Measurements from ENCODE around the gene STPG2. TPM values are rescaled to one million over a fixed set of nuclear protein-coding genes. Genes with fewer than 3 reads are reported as not detected.

The STPG2 gene
- under 1 TPM in 7 of 8 experiments, not detected in 1; 0.05 to 0.93 (median 0.35) TPM for total RNA-seq

DNA sequence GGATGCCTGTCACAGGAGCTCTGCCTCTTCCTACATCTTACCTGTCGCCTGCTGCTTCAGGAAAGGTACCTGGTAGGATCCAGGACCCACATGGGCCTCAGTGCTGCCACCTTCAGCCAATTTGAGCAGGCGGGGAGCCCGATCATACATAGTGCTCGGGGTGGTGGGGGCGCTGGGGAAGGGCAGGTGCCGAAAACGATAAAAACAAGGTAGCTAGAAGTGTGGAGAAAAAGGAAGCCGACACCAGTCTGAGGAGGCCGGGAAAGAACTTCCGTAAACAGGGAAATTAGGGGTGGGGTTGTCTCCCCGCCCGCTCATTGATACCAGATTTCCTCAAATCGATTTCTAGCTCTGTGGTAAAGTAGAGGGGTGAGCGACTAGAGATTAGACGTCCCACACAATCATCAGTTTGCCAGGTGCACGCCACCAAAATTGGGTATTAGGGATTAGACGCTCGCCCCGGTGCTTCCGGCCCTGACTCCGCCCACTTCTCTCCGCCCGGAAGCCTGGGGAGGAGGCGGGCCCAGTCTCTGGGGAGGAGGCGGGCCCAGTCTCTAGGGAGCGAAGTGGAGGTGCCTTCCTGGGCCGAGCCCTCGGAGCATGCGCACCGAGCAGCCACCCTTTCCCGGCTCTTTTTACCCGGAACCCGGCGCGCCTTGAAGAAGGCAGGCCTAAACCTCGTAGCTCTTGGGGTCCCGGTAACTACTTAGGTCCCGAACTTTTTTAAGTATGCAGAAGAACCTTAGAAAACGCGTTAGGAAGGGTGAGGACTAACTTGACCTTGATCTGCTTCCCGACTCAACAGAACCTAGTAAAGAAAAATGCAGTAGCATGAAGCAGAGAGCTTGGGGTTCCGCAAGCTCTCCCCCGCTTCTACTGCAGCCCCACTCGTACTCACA is at the start of gene STPG2:
STPG2 (minus strand) TSS at position 476 of the 899 bp plus-strand sequence.
- H3K4me3 ChIP-seq: peak within 1 kb of the TSS; percentile 42 to 82 (median 56)
- H3K4me1 ChIP-seq (replicated peaks in 1 of 2): peaks cover 0 to 5% of the 10 kb centered on the region in 2 donors
- in situ Hi-C loops (cut with MboI; ENCODE audit: low pct_unique_long_range_greater_than_20kb in 2 of 9, low sequenced_read_pairs in 9 of 9, unreplicated experiment in 9 of 9): no loop called here
- H3K27ac ChIP-seq: peak within 1 kb of the TSS; percentile 21 to 58
- WGBS, 10 experiments: 0 to 83% (median 29%) methylated on average over 2 to 20 of the region's 44 CpGs
- peak; percentile 98 to 100 (median 99) for ATAC-seq (replicated peaks in 6 of 8)

GRCh38 chr4:98185279-98185678 is 42.0 kb upstream of the STPG2 start:
- ATAC-seq (replicated peaks in 6 of 8): no peak
- Histone ChIP-seq H3K4me3 (no peak overlapping the region), H3K4me1 (replicated peaks in 1 of 2) (no peaks in the 10 kb centered on the region), H3K27ac (no peak overlapping the region)
- in situ Hi-C loops (cut with MboI; ENCODE audit: low pct_unique_long_range_greater_than_20kb in 2 of 9, low sequenced_read_pairs in 9 of 9, unreplicated experiment in 9 of 9): no loop called here

- Histone ChIP-seq H3K4me3 (no peak overlapping the region), H3K27ac (no peak overlapping the region), H3K4me1 (replicated peaks in 1 of 2) (no peaks in the 10 kb centered on the region)
- in situ Hi-C loops (cut with MboI; ENCODE audit: low pct_unique_long_range_greater_than_20kb in 2 of 9, low sequenced_read_pairs in 9 of 9, unreplicated experiment in 9 of 9): no loop called here
- ATAC-seq (replicated peaks in 6 of 8): peak in 3 of 8 experiments; percentile 96 to 100 (median 99)
- 0 to 100% (median 50%) methylated on average over 1 to 3 of the region's 3 CpGs; no CpG with 5 or more reads in 2 of the 10 experiments for WGBS, 10 experiments
Observed at GRCh38 chr4:98181809-98182208, 38.5 kb upstream of the STPG2 start.

DNA sequence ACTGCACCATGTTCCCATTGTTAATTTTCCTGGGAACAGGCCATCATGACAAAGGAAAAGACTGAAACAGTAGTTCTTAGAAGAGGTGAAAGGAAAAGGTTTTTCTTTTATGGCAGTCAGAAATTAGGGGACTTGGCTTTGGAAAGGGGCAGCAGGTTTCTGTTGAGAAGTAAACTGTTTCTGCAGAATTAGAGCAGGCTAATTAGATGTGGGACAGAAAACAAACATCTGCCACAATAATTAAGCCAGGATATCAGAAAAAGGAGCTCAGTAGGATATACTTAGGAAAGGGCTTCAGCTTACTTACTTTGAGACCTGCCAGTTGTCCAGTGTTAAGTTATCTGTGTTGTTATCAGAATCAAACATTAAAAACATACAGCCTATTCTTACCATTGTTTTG is 36.7 kb upstream of the STPG2 start:
- in situ Hi-C loops (cut with MboI; ENCODE audit: low pct_unique_long_range_greater_than_20kb in 2 of 9, low sequenced_read_pairs in 9 of 9, unreplicated experiment in 9 of 9): no loop called here
- H3K27ac ChIP-seq: no peak overlapping the region
- no peak overlapping the region for H3K4me3 ChIP-seq
- no peak for ATAC-seq (replicated peaks in 6 of 8)
- H3K4me1 ChIP-seq (replicated peaks in 1 of 2): no peaks in the 10 kb centered on the region

- no peak overlapping the region for H3K4me3 ChIP-seq
- in situ Hi-C loops (cut with MboI; ENCODE audit: low pct_unique_long_range_greater_than_20kb in 2 of 9, low sequenced_read_pairs in 9 of 9, unreplicated experiment in 9 of 9): no loop called here
- WGBS, 10 experiments: 10 to 67% (median 30%) methylated on average over 1 to 2 of the region's 2 CpGs; no CpG with 5 or more reads in 2 of the 10 experiments
- no peaks in the 10 kb centered on the region for H3K4me1 ChIP-seq (replicated peaks in 1 of 2)
- ATAC-seq (replicated peaks in 6 of 8): no peak
- H3K27ac ChIP-seq: no peak overlapping the region
Observed at GRCh38 chr4:98176531-98176930, 33.3 kb upstream of the STPG2 start.

DNA sequence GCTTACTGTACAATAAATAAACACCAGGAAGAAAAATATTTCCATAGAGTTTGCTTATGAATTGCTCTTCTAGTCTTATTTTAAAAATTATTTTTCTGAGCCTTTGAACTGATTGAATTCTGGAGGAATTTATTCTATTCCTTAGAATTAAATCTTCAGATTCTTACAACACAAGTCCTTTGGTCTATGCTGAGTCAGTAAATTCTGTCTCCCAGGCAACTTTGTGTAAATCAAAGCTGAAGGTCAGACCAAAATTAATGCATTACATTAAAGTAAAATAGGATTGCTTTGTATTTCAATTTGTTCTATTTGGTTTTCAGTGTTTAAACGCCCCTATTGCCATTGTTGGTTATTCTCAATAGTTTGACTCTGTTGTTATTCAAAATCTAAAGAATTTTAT is 26.8 kb upstream of the STPG2 start:
- 0 to 57% (median 31%) methylated on average over 1 of the region's 1 CpG for WGBS, 10 experiments

GRCh38 chr4:98166731-98167041 is 23.4 kb upstream of the STPG2 start:
- WGBS, 10 experiments: 55 to 100% (median 80%) methylated on average over 1 to 2 of the region's 2 CpGs; no CpG with 5 or more reads in 3 of the 10 experiments
- Histone ChIP-seq H3K4me1 (replicated peaks in 1 of 2) (peaks cover 5 to 18% of the 10 kb centered on the region in 2 donors), H3K27ac (no peak overlapping the region), H3K4me3 (no peak overlapping the region)
- in situ Hi-C loops (cut with MboI; ENCODE audit: low pct_unique_long_range_greater_than_20kb in 2 of 9, low sequenced_read_pairs in 9 of 9, unreplicated experiment in 9 of 9): loop anchor here in 1 of 9 experiments (25.0 kb wide), 1 partner anchor 246 kb away; no protein-coding TSS in a partner anchor
- ATAC-seq (replicated peaks in 6 of 8): no peak

More for the DNA sequence above, 26.8 kb upstream of the STPG2 start:
- Histone ChIP-seq H3K4me3 (no peak overlapping the region), H3K4me1 (replicated peaks in 1 of 2) (peaks cover 5 to 18% of the 10 kb centered on the region in 2 donors), H3K27ac (no peak overlapping the region)
- in situ Hi-C loops (cut with MboI; ENCODE audit: low pct_unique_long_range_greater_than_20kb in 2 of 9, low sequenced_read_pairs in 9 of 9, unreplicated experiment in 9 of 9): loop anchor here in 1 of 9 experiments (25.0 kb wide), 1 partner anchor 242 kb away; no protein-coding TSS in a partner anchor
- ATAC-seq (replicated peaks in 6 of 8): peak in 1 of 8 experiments; percentile 38

DNA sequence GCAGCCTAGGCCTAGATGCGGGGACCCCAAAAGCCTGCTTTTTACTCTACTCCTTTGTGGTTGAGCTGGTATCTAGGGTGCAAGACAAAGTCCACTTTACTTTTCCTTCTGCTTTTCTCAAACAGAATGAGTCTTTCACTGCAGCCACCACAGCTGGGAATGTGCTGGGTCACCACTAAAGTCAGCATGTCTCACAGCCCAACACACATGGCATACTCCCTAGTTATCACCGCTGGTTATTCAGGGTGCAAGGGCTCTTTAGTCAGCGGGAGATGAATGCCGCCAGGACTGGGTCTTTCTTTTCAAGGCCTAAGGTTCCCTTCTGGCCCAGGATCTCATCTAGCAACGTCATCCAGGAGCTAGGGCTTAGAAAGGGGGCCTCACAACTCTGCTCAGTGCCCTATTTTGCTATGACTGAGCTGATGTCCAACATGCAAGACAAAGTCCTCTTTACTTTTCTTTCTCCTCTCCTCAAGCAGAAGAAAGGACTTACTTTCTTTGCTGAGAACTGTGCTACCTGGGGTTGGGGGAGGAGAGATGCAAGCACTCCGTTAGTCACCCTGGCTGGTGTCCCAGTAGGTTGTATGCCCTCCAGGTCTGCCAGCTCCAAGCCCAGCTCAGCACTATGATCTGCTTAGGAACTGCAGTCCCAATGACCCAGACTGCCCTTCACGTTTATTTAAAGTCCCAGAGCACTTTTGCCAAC is 22.9 kb upstream of the STPG2 start:
- no peak overlapping the region for H3K27ac ChIP-seq
- peaks cover 5 to 17% of the 10 kb centered on the region in 2 donors for H3K4me1 ChIP-seq (replicated peaks in 1 of 2)
- 50 to 100% (median 78%) methylated on average over 1 to 5 of the region's 7 CpGs; no CpG with 5 or more reads in 2 of the 10 experiments for WGBS, 10 experiments
- H3K4me3 ChIP-seq: no peak overlapping the region
- peak in 2 of 8 experiments; percentile 37 to 41 for ATAC-seq (replicated peaks in 6 of 8)
- in situ Hi-C loops (cut with MboI; ENCODE audit: low pct_unique_long_range_greater_than_20kb in 2 of 9, low sequenced_read_pairs in 9 of 9, unreplicated experiment in 9 of 9): loop anchor here in 1 of 9 experiments (25.0 kb wide), 1 partner anchor 246 kb away; no protein-coding TSS in a partner anchor

GRCh38 chr4:98162696-98163095 is 19.4 kb upstream of the STPG2 start:
- 17 to 100% (median 87%) methylated on average over 2 to 3 of the region's 3 CpGs; no CpG with 5 or more reads in 2 of the 10 experiments for WGBS, 10 experiments
- Histone ChIP-seq H3K4me1 (replicated peaks in 1 of 2) (no peaks in the 10 kb centered on the region), H3K27ac (no peak overlapping the region), H3K4me3 (no peak overlapping the region)
- ATAC-seq (replicated peaks in 6 of 8): no peak
- in situ Hi-C loops (cut with MboI; ENCODE audit: low pct_unique_long_range_greater_than_20kb in 2 of 9, low sequenced_read_pairs in 9 of 9, unreplicated experiment in 9 of 9): loop anchor here in 1 of 9 experiments (25.0 kb wide), 1 partner anchor 250 kb away; no protein-coding TSS in a partner anchor

- in situ Hi-C loops (cut with MboI; ENCODE audit: low pct_unique_long_range_greater_than_20kb in 2 of 9, low sequenced_read_pairs in 9 of 9, unreplicated experiment in 9 of 9): loop anchor here in 1 of 9 experiments (25.0 kb wide), 1 partner anchor 261 kb away; no protein-coding TSS in a partner anchor
- 49 to 100% (median 87%) methylated on average over 1 to 4 of the region's 4 CpGs for WGBS, 10 experiments
- Histone ChIP-seq H3K4me3 (no peak overlapping the region), H3K4me1 (replicated peaks in 1 of 2) (no peaks in the 10 kb centered on the region), H3K27ac (no peak overlapping the region)
- ATAC-seq (replicated peaks in 6 of 8): no peak
Observed at GRCh38 chr4:98151145-98151924, 8.1 kb upstream of the STPG2 start.

GRCh38 chr4:98150092-98150761 is 7.0 kb upstream of the STPG2 start:
- Histone ChIP-seq H3K4me3 (no peak overlapping the region), H3K4me1 (replicated peaks in 1 of 2) (no peaks in the 10 kb centered on the region), H3K27ac (no peak overlapping the region)
- in situ Hi-C loops (cut with MboI; ENCODE audit: low pct_unique_long_range_greater_than_20kb in 2 of 9, low sequenced_read_pairs in 9 of 9, unreplicated experiment in 9 of 9): loop anchor here in 1 of 9 experiments (25.0 kb wide), 1 partner anchor 262 kb away; no protein-coding TSS in a partner anchor
- ATAC-seq (replicated peaks in 6 of 8): no peak

GRCh38 chr4:98148856-98149255 is 5.6 kb upstream of the STPG2 start:
- Histone ChIP-seq H3K4me1 (replicated peaks in 1 of 2) (no peaks in the 10 kb centered on the region), H3K27ac (no peak overlapping the region), H3K4me3 (no peak overlapping the region)
- peak in 3 of 8 experiments; percentile 48 to 86 (median 65) for ATAC-seq (replicated peaks in 6 of 8)
- in situ Hi-C loops (cut with MboI; ENCODE audit: low pct_unique_long_range_greater_than_20kb in 2 of 9, low sequenced_read_pairs in 9 of 9, unreplicated experiment in 9 of 9): no loop called here
